Sigmoid colon (tissue), 3 donors: ENCODE measurements around the gene GRIN1.

Experiments
- POLR2A ChIP-seq, 2 donors: fragments of 450-650 bp; IDR thresholded peaks; one replicate each; pipeline ENCODE4 v1.6.1; 2016; ENCODE audit warnings: antibody characterized with exemption in 2 of 2, mild to moderate bottlenecking in 2 of 2, moderate library complexity in 2 of 2
- TF ChIP-seq, protein P1 (sequence below), 4 experiments: fragments of 450-650 bp in 3 of 4; fragments of 200-600 bp in 1 of 4; IDR thresholded peaks; one replicate each; pipeline ENCODE4 v1.5.1; 2016 to 2019; ENCODE audit warnings: antibody characterized with exemption in 4 of 4, mild to moderate bottlenecking in 3 of 4, moderate library complexity in 2 of 4

DNA sequence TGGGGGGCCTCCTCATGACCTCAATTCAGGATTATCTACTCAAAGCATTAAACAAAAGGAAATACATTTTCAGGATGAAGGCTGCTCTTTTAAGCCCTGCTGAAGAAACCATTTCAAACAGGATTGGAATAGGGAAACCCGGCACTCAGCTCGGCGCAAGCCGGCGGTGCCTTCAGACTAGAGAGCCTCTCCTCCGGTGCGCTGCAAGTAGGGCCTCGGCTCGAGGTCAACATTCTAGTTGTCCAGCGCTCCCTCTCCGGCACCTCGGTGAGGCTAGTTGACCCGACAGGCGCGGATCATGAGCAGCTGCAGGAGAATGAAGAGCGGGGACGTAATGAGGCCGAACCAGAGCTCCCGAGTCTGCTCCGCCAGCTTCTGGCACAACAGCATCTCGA lies 65.8 kb downstream of the GRIN1 start:
- TF ChIP-seq POLR2A (IDR thresholded peaks at IDR 0.05): no peak
- TF ChIP-seq, protein P1, sequence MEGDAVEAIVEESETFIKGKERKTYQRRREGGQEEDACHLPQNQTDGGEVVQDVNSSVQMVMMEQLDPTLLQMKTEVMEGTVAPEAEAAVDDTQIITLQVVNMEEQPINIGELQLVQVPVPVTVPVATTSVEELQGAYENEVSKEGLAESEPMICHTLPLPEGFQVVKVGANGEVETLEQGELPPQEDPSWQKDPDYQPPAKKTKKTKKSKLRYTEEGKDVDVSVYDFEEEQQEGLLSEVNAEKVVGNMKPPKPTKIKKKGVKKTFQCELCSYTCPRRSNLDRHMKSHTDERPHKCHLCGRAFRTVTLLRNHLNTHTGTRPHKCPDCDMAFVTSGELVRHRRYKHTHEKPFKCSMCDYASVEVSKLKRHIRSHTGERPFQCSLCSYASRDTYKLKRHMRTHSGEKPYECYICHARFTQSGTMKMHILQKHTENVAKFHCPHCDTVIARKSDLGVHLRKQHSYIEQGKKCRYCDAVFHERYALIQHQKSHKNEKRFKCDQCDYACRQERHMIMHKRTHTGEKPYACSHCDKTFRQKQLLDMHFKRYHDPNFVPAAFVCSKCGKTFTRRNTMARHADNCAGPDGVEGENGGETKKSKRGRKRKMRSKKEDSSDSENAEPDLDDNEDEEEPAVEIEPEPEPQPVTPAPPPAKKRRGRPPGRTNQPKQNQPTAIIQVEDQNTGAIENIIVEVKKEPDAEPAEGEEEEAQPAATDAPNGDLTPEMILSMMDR (IDR thresholded peaks at IDR 0.05): no peak
